Stimulated activated CD8-positive, alpha-beta memory T cell treated with anti-CD3 and anti-CD28 coated beads, Interleukin-4, amount 100 ng/mL, for 1 hour (primary cell): ENCODE measurements around the gene EMD.

Source experiments
- DNase-seq, 2 donors: peaks; one replicate each; pipeline ENCODE4 v3.0.0-alpha.2; 2020; ENCODE audit warnings: low read depth in 2 of 2, low spot score in 1 of 2

The EMD gene

GRCh38 chrX:154355094-154355775 lies 23.9 kb upstream of the EMD start:
- no peak for DNase-seq

- no peak for DNase-seq
Measured at GRCh38 chrX:154355776-154356140, 23.3 kb upstream of the EMD start.

GRCh38 chrX:154356596-154356995 lies 22.5 kb upstream of the EMD start:
- no peak for DNase-seq

GRCh38 chrX:154357205-154357604 lies 21.9 kb upstream of the EMD start:
- no peak for DNase-seq

GRCh38 chrX:154358011-154358410 lies 21.1 kb upstream of the EMD start:
- no peak for DNase-seq

GRCh38 chrX:154358829-154359228 lies 20.3 kb upstream of the EMD start:
- no peak for DNase-seq

GRCh38 chrX:154359362-154360154 lies 19.5 kb upstream of the EMD start:
- DNase-seq: no peak

- DNase-seq: no peak
Measured at GRCh38 chrX:154360155-154360713, 18.9 kb upstream of the EMD start.

- DNase-seq: no peak
Measured at GRCh38 chrX:154362085-154362742, 16.9 kb upstream of the EMD start.

GRCh38 chrX:154363706-154364439 lies 15.2 kb upstream of the EMD start:
- DNase-seq: no peak

- DNase-seq: no peak
Measured at GRCh38 chrX:154365052-154365600, 14.0 kb upstream of the EMD start.

GRCh38 chrX:154365997-154366665 lies 13.0 kb upstream of the EMD start:
- DNase-seq: no peak

GRCh38 chrX:154366666-154367055 lies 12.4 kb upstream of the EMD start:
- no peak for DNase-seq

GRCh38 chrX:154367474-154368308 lies 11.4 kb upstream of the EMD start:
- no peak for DNase-seq

GRCh38 chrX:154368630-154369448 lies 10.3 kb upstream of the EMD start:
- peak; percentile 86 for DNase-seq

- peak in 1 of 2 donors; percentile 63 for DNase-seq
Measured at GRCh38 chrX:154369449-154370299, 9.4 kb upstream of the EMD start.

GRCh38 chrX:154370300-154371016 lies 8.6 kb upstream of the EMD start:
- no peak for DNase-seq
